H1 (cell line): ENCODE data around the gene CST9L.

Source experiments
- CHD2 ChIP-seq: IDR thresholded peaks from 2 replicates; pipeline ENCODE4 v1.6.1; 2012; ENCODE audit warnings: low read length, improper control_type of control experiment
- EP300 ChIP-seq, 2 experiments: IDR thresholded peaks; 1 replicate in 1 of 2; 2 replicates in 1 of 2; pipeline ENCODE4 v1.6.1; 2011 to 2012; ENCODE audit warnings: low read depth in 2 of 2, low read length in 2 of 2, mild to moderate bottlenecking in 2 of 2, borderline replicate concordance in 1 of 2, inconsistent platforms in 1 of 2, moderate library complexity in 1 of 2
- EZH2 ChIP-seq: fragments of 200-600 bp; sonication (generic); IDR thresholded peaks from 2 replicates; pipeline ENCODE4 v1.7.1; 2012; ENCODE audit warnings: low read depth, mild to moderate bottlenecking, moderate library complexity, low read length, inconsistent platforms; ENCODE audit not compliant: severe bottlenecking
- MAFK ChIP-seq: IDR thresholded peaks from 2 replicates; pipeline ENCODE4 v1.6.1; 2012; ENCODE audit warnings: low read depth, mild to moderate bottlenecking, improper control_type of control experiment, low read length
- NANOG ChIP-seq: IDR thresholded peaks from 2 replicates; pipeline ENCODE4 v1.6.1; 2011; ENCODE audit warnings: low read length, low read depth, mild to moderate bottlenecking, inconsistent platforms; ENCODE audit not compliant: insufficient read depth, poor library complexity, severe bottlenecking
- POLR2A ChIP-seq, 2 experiments: IDR thresholded peaks; 1 replicate in 1 of 2; 2 replicates in 1 of 2; pipeline ENCODE4 v1.6.1; 2011; ENCODE audit warnings: low read depth in 2 of 2, low read length in 2 of 2, mild to moderate bottlenecking in 2 of 2; ENCODE audit errors: control extremely low read depth in 1 of 2
- POLR2AphosphoS5 ChIP-seq: IDR thresholded peaks from 2 replicates; pipeline ENCODE4 v1.6.1; 2011; ENCODE audit warnings: low read depth, low read length
- SIN3A ChIP-seq, 2 experiments: IDR thresholded peaks in 1 of 2; conservative IDR thresholded peaks in 1 of 2; 2 replicates each; pipeline ENCODE4 v1.6.1; 2011 to 2012; ENCODE audit warnings: low read length in 2 of 2, improper control_type of control experiment in 1 of 2, low read depth in 1 of 2, mild to moderate bottlenecking in 1 of 2
- SIX5 ChIP-seq: IDR thresholded peaks from 2 replicates; pipeline ENCODE4 v1.6.1; 2011; ENCODE audit warnings: mild to moderate bottlenecking, low read depth, low read length
- SP1 ChIP-seq: IDR thresholded peaks from 2 replicates; pipeline ENCODE4 v1.6.1; 2011; ENCODE audit warnings: low read depth, low read length
- TF ChIP-seq, protein P1 (sequence below), 3 experiments: IDR thresholded peaks; 1 replicate in 2 of 3; 2 replicates in 1 of 3; pipeline versions ENCODE4 v1.5.1 to v1.6.1; 2011; ENCODE audit warnings: low read length in 3 of 3, mild to moderate bottlenecking in 3 of 3, inconsistent platforms in 2 of 3, low read depth in 1 of 3, moderate library complexity in 1 of 3; ENCODE audit not compliant: insufficient read depth in 1 of 3; ENCODE audit errors: control extremely low read depth in 1 of 3

DNA sequence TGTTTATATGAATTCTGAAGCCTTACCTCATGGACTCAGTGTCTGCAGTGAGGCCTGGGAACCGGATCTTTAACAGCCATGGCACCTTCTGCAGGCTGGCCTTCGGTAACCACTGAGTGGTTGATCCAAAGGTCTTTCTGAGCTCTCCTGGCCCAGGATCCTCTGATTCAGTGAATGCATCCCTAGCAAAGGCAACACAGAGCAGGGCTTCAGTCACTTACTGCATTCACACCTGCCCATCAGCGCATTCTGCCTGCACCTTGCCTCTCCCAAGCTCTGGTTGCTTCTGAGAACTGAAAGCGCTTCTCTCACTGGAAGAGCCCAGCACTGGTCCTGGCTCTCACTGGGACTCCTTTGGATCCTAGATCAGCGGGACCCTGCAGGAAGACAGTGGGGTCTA is 45.9 kb upstream of the CST9L start:
- TF ChIP-seq EP300 (IDR thresholded peaks at IDR 0.05; ENCODE audit: borderline replicate concordance in 1 of 2, low read depth in 2 of 2, low read length in 2 of 2) (no peak), EZH2 (no peak), CHD2 (no peak), POLR2A (IDR thresholded peaks at IDR 0.05; ENCODE audit: control extremely low read depth in 1 of 2, low read depth in 2 of 2, low read length in 2 of 2) (no peak), MAFK (no peak), SIN3A (conservative IDR thresholded peaks at IDR 0.05 in 1 of 2, IDR thresholded peaks at IDR 0.05 in 1 of 2; ENCODE audit: low read depth in 1 of 2, low read length in 2 of 2) (no peak), SIX5 (no peak), SP1 (no peak), NANOG (no peak), POLR2AphosphoS5 (no peak)
- TF ChIP-seq, protein P1, sequence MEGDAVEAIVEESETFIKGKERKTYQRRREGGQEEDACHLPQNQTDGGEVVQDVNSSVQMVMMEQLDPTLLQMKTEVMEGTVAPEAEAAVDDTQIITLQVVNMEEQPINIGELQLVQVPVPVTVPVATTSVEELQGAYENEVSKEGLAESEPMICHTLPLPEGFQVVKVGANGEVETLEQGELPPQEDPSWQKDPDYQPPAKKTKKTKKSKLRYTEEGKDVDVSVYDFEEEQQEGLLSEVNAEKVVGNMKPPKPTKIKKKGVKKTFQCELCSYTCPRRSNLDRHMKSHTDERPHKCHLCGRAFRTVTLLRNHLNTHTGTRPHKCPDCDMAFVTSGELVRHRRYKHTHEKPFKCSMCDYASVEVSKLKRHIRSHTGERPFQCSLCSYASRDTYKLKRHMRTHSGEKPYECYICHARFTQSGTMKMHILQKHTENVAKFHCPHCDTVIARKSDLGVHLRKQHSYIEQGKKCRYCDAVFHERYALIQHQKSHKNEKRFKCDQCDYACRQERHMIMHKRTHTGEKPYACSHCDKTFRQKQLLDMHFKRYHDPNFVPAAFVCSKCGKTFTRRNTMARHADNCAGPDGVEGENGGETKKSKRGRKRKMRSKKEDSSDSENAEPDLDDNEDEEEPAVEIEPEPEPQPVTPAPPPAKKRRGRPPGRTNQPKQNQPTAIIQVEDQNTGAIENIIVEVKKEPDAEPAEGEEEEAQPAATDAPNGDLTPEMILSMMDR (IDR thresholded peaks at IDR 0.05; ENCODE audit: control extremely low read depth in 1 of 3, insufficient read depth in 1 of 3, low read depth in 1 of 3, low read length in 3 of 3): no peak
